Neural progenitor cell (in vitro differentiated cells): ENCODE results near the gene ASPRV1. TPM values are rescaled to one million over a fixed set of nuclear protein-coding genes. Genes with fewer than 3 reads are reported as not detected.

ENCODE experiments used
- DNase-seq: peaks from one replicate; pipeline ENCODE4 v3.0.0-alpha.2; 2016; ENCODE audit warnings: low spot score
- H2AFZ ChIP-seq: fragments of 200-600 bp; sonication (generic); replicated peaks from 2 replicates; pipeline ENCODE4 v1.6.1; 2016; ENCODE audit warnings: antibody characterized with exemption
- H3F3A ChIP-seq: fragments of 200-600 bp; sonication (generic); 2 replicates; pipeline ENCODE4 v1.6.1; 2016; ENCODE audit warnings: antibody characterized with exemption, low read depth
- H3K27ac ChIP-seq: fragments of 200-600 bp; sonication (generic); 2 replicates; pipeline ENCODE4 v1.5.1; 2016; ENCODE audit warnings: mild to moderate bottlenecking
- H3K27me3 ChIP-seq: fragments of 200-600 bp; sonication (generic); 2 replicates; pipeline ENCODE4 v1.6.1; 2016; ENCODE audit warnings: mild to moderate bottlenecking, moderate library complexity
- H3K36me3 ChIP-seq: fragments of 200-600 bp; sonication (generic); 2 replicates; pipeline ENCODE4 v1.5.1; 2016
- H3K4me1 ChIP-seq: fragments of 200-600 bp; sonication (generic); 2 replicates; pipeline ENCODE4 v1.6.1; 2016; ENCODE audit warnings: mixed run types
- H3K4me2 ChIP-seq: fragments of 200-600 bp; sonication (generic); 2 replicates; pipeline ENCODE4 v1.6.1; 2016
- H3K4me3 ChIP-seq: fragments of 200-600 bp; sonication (generic); 2 replicates; pipeline ENCODE4 v1.5.1; 2016
- H3K79me2 ChIP-seq: fragments of 200-600 bp; sonication (generic); 2 replicates; pipeline ENCODE4 v1.6.1; 2016; ENCODE audit warnings: low read depth
- H3K9ac ChIP-seq: fragments of 200-600 bp; sonication (generic); 2 replicates; pipeline ENCODE4 v1.6.1; 2016
- H3K9me3 ChIP-seq: fragments of 200-600 bp; sonication (generic); 2 replicates; pipeline ENCODE4 v1.5.1; 2016; ENCODE audit warnings: low read depth
- H4K20me1 ChIP-seq: fragments of 200-600 bp; sonication (generic); 2 replicates; pipeline ENCODE4 v1.6.1; 2016; ENCODE audit warnings: low read depth
- H3K27ac Mint-ChIP-seq: 3 replicates; pipeline ENCODE4 v1.8.0; 2021; ENCODE audit warnings: mixed read lengths
- H3K27me3 Mint-ChIP-seq: 2 replicates; pipeline ENCODE4 v1.8.0; 2022; ENCODE audit warnings: low read depth, mild to moderate bottlenecking, inconsistent platforms, moderate library complexity, mixed read lengths; ENCODE audit not compliant: insufficient read depth
- H3K36me3 Mint-ChIP-seq: 3 replicates; pipeline ENCODE4 v1.8.0; 2021; ENCODE audit warnings: mixed read lengths
- H3K4me1 Mint-ChIP-seq: 3 replicates; pipeline ENCODE4 v1.8.0; 2021; ENCODE audit warnings: mixed read lengths
- H3K4me3 Mint-ChIP-seq: 3 replicates; pipeline ENCODE4 v1.8.0; 2021; ENCODE audit warnings: mild to moderate bottlenecking, moderate library complexity, mixed read lengths
- H3K9me3 Mint-ChIP-seq: 3 replicates; pipeline ENCODE4 v1.8.0; 2020; ENCODE audit warnings: mixed read lengths
- CTCF ChIP-seq: fragments of 200-600 bp; sonication (generic); IDR thresholded peaks from 2 replicates; pipeline ENCODE4 v1.5.1; 2017; ENCODE audit warnings: antibody characterized with exemption, mild to moderate bottlenecking
- EZH2 ChIP-seq: fragments of 200-600 bp; sonication (generic); IDR thresholded peaks from 2 replicates; pipeline ENCODE4 v1.6.1; 2017; ENCODE audit warnings: antibody characterized with exemption, mild to moderate bottlenecking, moderate library complexity
- EZH2phosphoT487 ChIP-seq: fragments of 200-600 bp; sonication (generic); IDR thresholded peaks from 2 replicates; pipeline ENCODE4 v1.6.1; 2017; ENCODE audit warnings: antibody characterized with exemption
- total RNA-seq: library from RNA; depleted of rRNA; stranded (reverse); fragments of >200 nt; gene quantifications from 2 replicates; pipeline ENCODE4 v1.2.3, GENCODE V29; 2015; ENCODE audit warnings: low replicate concordance

ASPRV1 gene
- total RNA-seq, 1 donor from 2014 or later = 0.30 TPM

GRCh38 chr2:69940691-69941090 lies 20.7 kb downstream of the ASPRV1 start:
- Histone ChIP-seq H3K9me3 (no peaks in the 10 kb centered on the region), H3K4me1 (peaks cover 29% of the 10 kb centered on the region), H3K36me3 (no peaks in the 10 kb centered on the region), H3K4me2 (peak overlapping the region; percentile 52), H3K79me2 (no peaks in the 10 kb centered on the region), H2AFZ (no peak overlapping the region), H3F3A (peaks cover 4% of the 10 kb centered on the region), H3K27ac (no peak overlapping the region), H3K4me3 (no peak overlapping the region), H4K20me1 (no peaks in the 10 kb centered on the region), H3K27me3 (no peaks in the 10 kb centered on the region), H3K9ac (no peak overlapping the region)
- Mint-ChIP-seq H3K9me3 (no peaks in the 10 kb centered on the region), H3K4me1 (peaks cover 21% of the 10 kb centered on the region), H3K4me3 (no peak overlapping the region), H3K36me3 (peaks cover 20% of the 10 kb centered on the region), H3K27me3 (peaks cover 6% of the 10 kb centered on the region), H3K27ac (peak overlapping the region; percentile 74)
- DNase-seq = peak; percentile 75
- TF ChIP-seq EZH2 (no peak), EZH2phosphoT487 (no peak), CTCF (no peak)

DNA sequence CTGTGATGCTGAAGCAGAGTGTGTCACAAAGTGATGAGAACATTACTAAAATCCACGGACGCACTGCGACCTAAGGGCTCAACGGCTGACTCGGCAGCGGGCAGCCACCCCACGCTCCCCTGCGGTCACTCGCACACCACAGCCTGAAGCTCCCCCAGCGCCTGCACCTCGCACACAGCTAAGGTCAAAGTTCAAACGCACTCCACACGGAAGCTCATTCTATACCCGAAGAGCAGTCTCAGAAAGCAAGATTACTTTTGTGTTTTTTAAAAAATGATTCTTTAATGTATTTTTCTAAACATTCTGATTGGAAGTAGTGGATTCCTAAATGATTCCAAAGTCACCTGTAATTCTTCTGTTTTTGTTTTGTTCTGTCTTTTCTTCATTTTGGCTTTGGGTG lies 21.7 kb downstream of the ASPRV1 start:
- no peaks in the 10 kb centered on the region for H3K36me3 ChIP-seq
- no peak overlapping the region for H2AFZ ChIP-seq
- Mint-ChIP-seq H3K9me3 (no peaks in the 10 kb centered on the region), H3K4me1 (peaks cover 21% of the 10 kb centered on the region), H3K27ac (no peak overlapping the region), H3K27me3 (peaks cover 8% of the 10 kb centered on the region), H3K36me3 (peaks cover 20% of the 10 kb centered on the region), H3K4me3 (peak overlapping the region; percentile 54)
- H3F3A ChIP-seq = peaks cover 4% of the 10 kb centered on the region
- TF ChIP-seq EZH2 (no peak), EZH2phosphoT487 (no peak), CTCF (no peak)
- no peak overlapping the region for H3K4me3 ChIP-seq
- peaks cover 29% of the 10 kb centered on the region for H3K4me1 ChIP-seq
- no peaks in the 10 kb centered on the region for H3K9me3 ChIP-seq
- H3K27me3 ChIP-seq = no peaks in the 10 kb centered on the region
- peak overlapping the region; percentile 52 for H3K4me2 ChIP-seq
- H3K27ac ChIP-seq = no peak overlapping the region
- no peaks in the 10 kb centered on the region for H4K20me1 ChIP-seq
- H3K79me2 ChIP-seq = no peaks in the 10 kb centered on the region
- no peak overlapping the region for H3K9ac ChIP-seq
- peak; percentile 35 for DNase-seq

GRCh38 chr2:69937968-69938367 lies 23.5 kb downstream of the ASPRV1 start:
- H3K9me3 Mint-ChIP-seq = no peaks in the 10 kb centered on the region
- H2AFZ ChIP-seq = no peak overlapping the region
- no peaks in the 10 kb centered on the region for H3K79me2 ChIP-seq
- H3K27ac ChIP-seq = no peak overlapping the region
- H3F3A ChIP-seq = peaks cover 4% of the 10 kb centered on the region
- no peak for DNase-seq
- TF ChIP-seq CTCF = no peak
- no peak for TF ChIP-seq EZH2phosphoT487
- no peak for TF ChIP-seq EZH2
- H3K27me3 ChIP-seq = no peaks in the 10 kb centered on the region
- H3K4me3 Mint-ChIP-seq = no peak overlapping the region
- no peaks in the 10 kb centered on the region for H3K9me3 ChIP-seq
- H3K4me1 Mint-ChIP-seq = peaks cover 21% of the 10 kb centered on the region
- peaks cover 20% of the 10 kb centered on the region for H3K36me3 Mint-ChIP-seq
- H4K20me1 ChIP-seq = no peaks in the 10 kb centered on the region
- H3K4me1 ChIP-seq = peaks cover 25% of the 10 kb centered on the region
- no peak overlapping the region for H3K27ac Mint-ChIP-seq
- H3K4me3 ChIP-seq = no peak overlapping the region
- no peak overlapping the region for H3K9ac ChIP-seq
- H3K4me2 ChIP-seq = no peak overlapping the region
- peaks cover 6% of the 10 kb centered on the region for H3K27me3 Mint-ChIP-seq
- H3K36me3 ChIP-seq = no peaks in the 10 kb centered on the region
